NT2/D1 (cell line): ENCODE results near the gene PKP4.

Experiments
- SUZ12 ChIP-seq: IDR thresholded peaks from 2 replicates; pipeline ENCODE4 v1.6.1; 2011; ENCODE audit not compliant: insufficient read length, insufficient read depth; ENCODE audit errors: extremely low read depth
- YY1 ChIP-seq: IDR thresholded peaks from 2 replicates; pipeline ENCODE4 v1.6.1; 2011; ENCODE audit not compliant: insufficient read length, insufficient read depth
- ZNF274 ChIP-seq: IDR thresholded peaks from 2 replicates; pipeline ENCODE4 v1.6.1; 2011; ENCODE audit warnings: mild to moderate bottlenecking, low read depth, low read length

GRCh38 chr2:158582670-158583069 lies 125.9 kb downstream of the PKP4 start:
- TF ChIP-seq ZNF274: no peak
- TF ChIP-seq YY1: no peak
- no peak for TF ChIP-seq SUZ12
